Hepatic stellate cell (primary cell): ENCODE data around the gene GBE1.
"Not testable (repeated sequence)": the region's sequence is repeated elsewhere in the genome, so short reads cannot be mapped to it uniquely, and the experiment has no call there.

Experiments used
- DNase-seq: peaks from one replicate; pipeline ENCODE4 v3.0.0; 2011; ENCODE audit warnings: low spot score

The GBE1 gene

GRCh38 chr3:81753416-81754027, 7.9 kb downstream of the GBE1 start:
- DNase-seq: no peak

- no peak for DNase-seq
Measured at GRCh38 chr3:81752604-81753003, 8.8 kb downstream of the GBE1 start.

GRCh38 chr3:81749265-81749664, 12.2 kb downstream of the GBE1 start:
- peak; percentile 21 for DNase-seq

GRCh38 chr3:81747280-81747679, 14.2 kb downstream of the GBE1 start:
- not testable (repeated sequence) for DNase-seq

GRCh38 chr3:81744366-81744765, 17.1 kb downstream of the GBE1 start:
- peak; percentile 60 for DNase-seq

GRCh38 chr3:81743096-81744025, 18.1 kb downstream of the GBE1 start:
- peak; percentile 51 for DNase-seq

GRCh38 chr3:81742581-81742980, 18.9 kb downstream of the GBE1 start:
- no peak for DNase-seq

- DNase-seq: no peak
Measured at GRCh38 chr3:81741216-81741615, 20.2 kb downstream of the GBE1 start.

GRCh38 chr3:81740731-81741130, 20.7 kb downstream of the GBE1 start:
- DNase-seq: no peak

- no peak for DNase-seq
Measured at GRCh38 chr3:81735334-81735733, 26.1 kb downstream of the GBE1 start.

- DNase-seq: no peak
Measured at GRCh38 chr3:81734742-81735141, 26.7 kb downstream of the GBE1 start.

- no peak for DNase-seq
Measured at GRCh38 chr3:81732642-81733041, 28.8 kb downstream of the GBE1 start.

- DNase-seq: peak; percentile 21
Measured at GRCh38 chr3:81728766-81729544, 32.5 kb downstream of the GBE1 start.

GRCh38 chr3:81726735-81727134, 34.7 kb downstream of the GBE1 start:
- no peak for DNase-seq

GRCh38 chr3:81726132-81726531, 35.3 kb downstream of the GBE1 start:
- no peak for DNase-seq

GRCh38 chr3:81723732-81724313, 37.6 kb downstream of the GBE1 start:
- peak; percentile 10 for DNase-seq

- DNase-seq: no peak
Measured at GRCh38 chr3:81718311-81718710, 43.1 kb downstream of the GBE1 start.

- DNase-seq: no peak
Measured at GRCh38 chr3:81716870-81717509, 44.5 kb downstream of the GBE1 start.

- no peak for DNase-seq
Measured at GRCh38 chr3:81713031-81713430, 48.4 kb downstream of the GBE1 start.

- no peak for DNase-seq
Measured at GRCh38 chr3:81709606-81710005, 51.8 kb downstream of the GBE1 start.

GRCh38 chr3:81707996-81708395, 53.4 kb downstream of the GBE1 start:
- no peak for DNase-seq

- no peak for DNase-seq
Measured at GRCh38 chr3:81702126-81702525, 59.3 kb downstream of the GBE1 start.
